HS-5 (cell line): Measurements from ENCODE around the gene ZNF770.
"Not testable (repeated sequence)": the region's sequence is repeated elsewhere in the genome, so short reads cannot be mapped to it uniquely, and the experiment has no call there.

Source experiments
- DNase-seq: peaks from one replicate; pipeline ENCODE4 v3.0.0-alpha.2; 2012; ENCODE audit warnings: low read depth

Gene ZNF770

GRCh38 chr15:34973512-34973911 is 14.6 kb downstream of the ZNF770 start:
- no peak for DNase-seq

- not testable (repeated sequence) for DNase-seq
These were observed 17.9 kb downstream of the ZNF770 start for GRCh38 chr15:34970098-34970643.

GRCh38 chr15:34969340-34970097 is 18.6 kb downstream of the ZNF770 start, which contains the start of gene AQR:
Gene AQR (minus strand): TSS chr15:34969742. CDS start chr15:34969613, 129 bp downstream.
- DNase-seq, result peak; percentile 94

- DNase-seq, result no peak
These were observed 23.8 kb downstream of the ZNF770 start for GRCh38 chr15:34964277-34964676.

- no peak for DNase-seq
These were observed 34.2 kb downstream of the ZNF770 start for GRCh38 chr15:34953851-34954250.

- no peak for DNase-seq
These were observed 35.6 kb downstream of the ZNF770 start for GRCh38 chr15:34952481-34952880.

- no peak for DNase-seq
These were observed 36.1 kb downstream of the ZNF770 start for GRCh38 chr15:34951993-34952392.

- no peak for DNase-seq
These were observed 43.2 kb downstream of the ZNF770 start for GRCh38 chr15:34944936-34945335.

- DNase-seq, result no peak
These were observed 44.4 kb downstream of the ZNF770 start for GRCh38 chr15:34943711-34944110.

- not testable (repeated sequence) for DNase-seq
These were observed 44.8 kb downstream of the ZNF770 start for GRCh38 chr15:34943264-34943663.

GRCh38 chr15:34942363-34942762 is 45.7 kb downstream of the ZNF770 start:
- DNase-seq, result no peak

- DNase-seq, result no peak
These were observed 46.3 kb downstream of the ZNF770 start for GRCh38 chr15:34941831-34942230.

GRCh38 chr15:34941185-34941698 is 46.8 kb downstream of the ZNF770 start:
- no peak for DNase-seq

GRCh38 chr15:34933432-34933975 is 54.6 kb downstream of the ZNF770 start:
- no peak for DNase-seq

GRCh38 chr15:34928349-34928748 is 59.7 kb downstream of the ZNF770 start:
- DNase-seq, result not testable (repeated sequence)
